Lung (tissue), 12 donors: Measurements from ENCODE around the gene DDX39B. TPM values are rescaled to one million over a fixed set of nuclear protein-coding genes. Genes with fewer than 3 reads are reported as not detected.

Source experiments
- ATAC-seq: fragments of 200-7000 bp; cut with Tn5 transposase; one replicate; pipeline ENCODE4 v1.9.1; 2020; ENCODE audit warnings: moderate number of reproducible peaks; ENCODE audit not compliant: insufficient read depth, low FRiP score
- DNase-seq, 3 donors: peaks; one replicate each; pipeline ENCODE4 v3.0.0-alpha.2; 2013 to 2017
- H3K27ac ChIP-seq, 2 donors: one replicate each; pipeline ENCODE4 v1.5.1; 2013; ENCODE audit warnings: mild to moderate bottlenecking in 2 of 2, moderate library complexity in 2 of 2, control low read depth in 1 of 2, inconsistent platforms in 1 of 2, low read depth in 1 of 2, low read length in 1 of 2
- H3K27me3 ChIP-seq, 3 donors: one replicate each; pipeline ENCODE4 v1.5.1; 2013; ENCODE audit warnings: low read length in 2 of 3; ENCODE audit not compliant: control insufficient read depth in 3 of 3, insufficient read depth in 3 of 3
- H3K36me3 ChIP-seq, 4 donors: one replicate each; pipeline ENCODE4 v1.5.1; 2013; ENCODE audit warnings: low read length in 4 of 4, mild to moderate bottlenecking in 1 of 4, moderate library complexity in 1 of 4; ENCODE audit not compliant: control insufficient read depth in 4 of 4, insufficient read depth in 4 of 4
- H3K4me1 ChIP-seq, 5 donors: one replicate each; pipeline ENCODE4 v1.5.1; 2013; ENCODE audit warnings: low read length in 5 of 5, mild to moderate bottlenecking in 2 of 5, moderate library complexity in 1 of 5; ENCODE audit not compliant: control insufficient read depth in 5 of 5, insufficient read depth in 5 of 5
- H3K4me3 ChIP-seq: one replicate; pipeline ENCODE4 v1.5.1; 2013; ENCODE audit warnings: mild to moderate bottlenecking, control low read depth, moderate library complexity
- H3K9ac ChIP-seq, 2 donors: one replicate each; pipeline ENCODE4 v1.5.1; 2013; ENCODE audit warnings: low read length in 2 of 2, control low read depth in 1 of 2; ENCODE audit not compliant: insufficient read depth in 1 of 2
- H3K9me3 ChIP-seq, 4 donors: one replicate each; pipeline ENCODE4 v1.5.1; 2013; ENCODE audit warnings: low read length in 3 of 4, mild to moderate bottlenecking in 1 of 4, moderate library complexity in 1 of 4; ENCODE audit not compliant: control insufficient read depth in 4 of 4, insufficient read depth in 3 of 4
- CTCF ChIP-seq: IDR thresholded peaks from 2 replicates; pipeline ENCODE4 v1.5.1; 2012; ENCODE audit warnings: mild to moderate bottlenecking; ENCODE audit errors: control extremely low read depth, extremely low read depth
- WGBS, 2 donors: extraction: QIAGEN DNeasy Blood & Tissue Kit; methylation state at CpG; one replicate each; pipeline ENCODE4 v1.1.7; 2013; 5-methylcytosine and 5-hydroxymethylcytosine counted together
- polyA plus RNA-seq, 2 donors: library from polyadenylated mRNA; stranded (reverse); fragments of 200-250 nt; gene quantifications; one replicate each; pipeline ENCODE4 v1.2.1, GENCODE V29; 2013
- total RNA-seq, 2 donors: library from RNA; depleted of rRNA in 1 of 2; stranded (reverse); fragments of >200 nt in 1 of 2; gene quantifications; one replicate each; pipeline ENCODE4 v1.2.1, GENCODE V29; 2014 to 2021
- donor health status: control.
- donor health status: control.
- donor health status: Bipolar disorder and iron deficiency.
- donor health status: healthy.
- donor health status: DM: yes; HTN: yes; CAD: no.

DDX39B gene
- total and polyA plus RNA-seq, 4 donors: 316 to 418 (median 336) TPM

GRCh38 chr6:31574106-31575061, 32.6 kb upstream of the DDX39B start:
- Histone ChIP-seq H3K27ac (no peak overlapping the region), H3K9ac (no peak overlapping the region), H3K36me3 (no peaks in the 10 kb centered on the region), H3K4me1 (no peaks in the 10 kb centered on the region), H3K4me3 (no peak overlapping the region), H3K9me3 (no peaks in the 10 kb centered on the region), H3K27me3 (peaks cover 0 to 4% (median 0%) of the 10 kb centered on the region in 3 donors)
- 84 to 89% methylated on average over 14 of the region's 14 CpGs for WGBS, 2 donors
- no peak for TF ChIP-seq CTCF
- no peak for DNase-seq
- no peak for ATAC-seq

- Histone ChIP-seq H3K4me3 (no peak overlapping the region), H3K4me1 (no peaks in the 10 kb centered on the region), H3K9ac (no peak overlapping the region), H3K27me3 (peaks cover 0 to 9% (median 0%) of the 10 kb centered on the region in 3 donors), H3K36me3 (no peaks in the 10 kb centered on the region), H3K9me3 (no peaks in the 10 kb centered on the region), H3K27ac (no peak overlapping the region)
- no peak for DNase-seq
- ATAC-seq: no peak
- WGBS, 2 donors: 93 to 94% methylated on average over 9 of the region's 9 CpGs
- no peak for TF ChIP-seq CTCF
Observed at GRCh38 chr6:31573239-31574105, 31.7 kb upstream of the DDX39B start.

- peak within 1 kb of the TSS in 1 of 2 donors; percentile 32 for H3K27ac ChIP-seq
Observed at GRCh38 chr6:31572041-31572911, 30.5 kb upstream of the DDX39B start, which contains the start of gene LTA. Gene LTA (plus strand): TSS chr6:31572289. CDS start chr6:31572743, 454 bp downstream.

More at GRCh38 chr6:31572041-31572911, 30.5 kb upstream of the DDX39B start, which contains the start of gene LTA:
- no peaks in the 10 kb centered on the region for H3K4me1 ChIP-seq
- H3K27me3 ChIP-seq: peaks cover 0 to 12% (median 0%) of the 10 kb centered on the region in 3 donors
- no peak within 1 kb of the TSS for H3K4me3 ChIP-seq
- no peak within 1 kb of the TSS for H3K9ac ChIP-seq
- H3K36me3 ChIP-seq: no peaks in the 10 kb centered on the region
- DNase-seq (no peak), ATAC-seq (no peak)
- WGBS, 2 donors: 80 to 89% methylated on average over 27 of the region's 27 CpGs
- no peak for TF ChIP-seq CTCF
- H3K9me3 ChIP-seq: no peaks in the 10 kb centered on the region
